ENCODE results near the gene SH3RF1. TPM values are rescaled to one million over a fixed set of nuclear protein-coding genes. Genes with fewer than 3 reads are reported as not detected.

SH3RF1 gene
- total and polyA plus RNA-seq, 2 of the 8 experiments (the other 6 are each of a cell fraction or from before 2014, with no cell fraction given) = 6.9 to 15.1 TPM

GRCh38 chr4:169220447-169220846 lies 50.3 kb downstream of the SH3RF1 start:
- H2BK5ac ChIP-seq (ENCODE audit: low read depth, low read length) = no peak overlapping the region
- no peaks in the 10 kb centered on the region for H3K36me3 ChIP-seq (ENCODE audit: control insufficient read depth in 2 of 4, insufficient read depth in 4 of 4, low read length in 3 of 4)
- no peak overlapping the region for H3K27ac ChIP-seq (ENCODE audit: low read depth, low read length)
- no peak overlapping the region for H4K5ac ChIP-seq (ENCODE audit: insufficient read length, low read depth, low read length)
- H3K14ac ChIP-seq (ENCODE audit: insufficient read length) = no peak overlapping the region
- FAIRE-seq = no peak
- H2AK5ac ChIP-seq (ENCODE audit: low read depth, low read length) = no peak overlapping the region
- no peaks in the 10 kb centered on the region for H3K23me2 ChIP-seq (ENCODE audit: low read depth, low read length)
- CTCF ChIA-PET (ENCODE audit: partially characterized antibody) = interaction anchor here (0.6 to 1.7 kb wide), 3 partner anchors 10 to 91 kb away, joined by 3 to 4 read pairs (median 4); no protein-coding TSS in a partner anchor
- H3K79me2 ChIP-seq (ENCODE audit: control insufficient read depth in 1 of 2, insufficient read depth in 2 of 2, low read length in 2 of 2) = no peaks in the 10 kb centered on the region; a peak in 1 of 4 replicates
- H4K20me1 ChIP-seq (replicated peaks in 1 of 2; ENCODE audit: control insufficient read depth in 1 of 2, insufficient read depth in 2 of 2, low read length in 2 of 2) = no peaks in the 10 kb centered on the region
- no peak overlapping the region for H3K56ac ChIP-seq (replicated peaks; ENCODE audit: insufficient read length, low read depth, low read length)
- H2BK120ac ChIP-seq (replicated peaks; ENCODE audit: low read depth, low read length) = no peak overlapping the region
- no peak overlapping the region for H3K18ac ChIP-seq (ENCODE audit: extremely low read depth, low read length)
- no peak for DNase-seq (ENCODE audit: low read depth in 1 of 2, low spot score in 2 of 2)
- no peaks in the 10 kb centered on the region for H3K27me3 ChIP-seq (replicated peaks in 1 of 4; ENCODE audit: control insufficient read depth in 3 of 4, extremely low read depth in 1 of 4, insufficient read depth in 3 of 4, low read length in 3 of 4)
- no peak overlapping the region for H4K8ac ChIP-seq (ENCODE audit: extremely low read depth, insufficient read depth, low read length)
- peaks cover 2% of the 10 kb centered on the region; the same call in 1 of the 2 replicates for H3K79me1 ChIP-seq (ENCODE audit: low read depth, low read length)
- no peak overlapping the region for H2BK15ac ChIP-seq (ENCODE audit: low read length)
- no peak overlapping the region for H3K4ac ChIP-seq (replicated peaks; ENCODE audit: insufficient read length, low read depth, low read length)
- no peak overlapping the region for H2BK12ac ChIP-seq (ENCODE audit: low read depth, low read length)
- no peak overlapping the region for H3K4me2 ChIP-seq (ENCODE audit: insufficient read depth in 1 of 2, low read depth in 2 of 2, low read length in 2 of 2)
- H3K9ac ChIP-seq (replicated peaks in 1 of 4; ENCODE audit: extremely low read depth in 1 of 4, low read depth in 3 of 4, low read length in 3 of 4) = no peak overlapping the region
- POLR2A ChIA-PET (ENCODE audit: partially characterized antibody) = no interaction called here
- H4K91ac ChIP-seq (replicated peaks; ENCODE audit: insufficient read length, low read length) = no peak overlapping the region
- no peak overlapping the region for H2AFZ ChIP-seq (ENCODE audit: low read length)
- no peaks in the 10 kb centered on the region for H3K9me3 ChIP-seq (ENCODE audit: insufficient read depth in 2 of 2, low read depth in 1 of 2, low read length in 1 of 2)
- WGBS, 2 experiments (ENCODE audit: extremely low coverage in 1 of 2, insufficient coverage in 1 of 2, insufficient read length in 1 of 2, insufficient replicate concordance in 2 of 2, low coverage in 1 of 2, low lambda C conversion rate in 2 of 2, missing lambda C conversion rate in 1 of 2) = 79% methylated on average over 3 of the region's 3 CpGs; no CpG with 5 or more reads in 1 of the 2 experiments
- H3K4me3 ChIP-seq (ENCODE audit: extremely low read depth in 1 of 4, insufficient read depth in 2 of 4, low read depth in 3 of 4, low read length in 4 of 4) = no peak overlapping the region
- no peaks in the 10 kb centered on the region for H3K4me1 ChIP-seq (replicated peaks in 1 of 4; ENCODE audit: control insufficient read depth in 3 of 4, insufficient read depth in 4 of 4, low read length in 3 of 4)
- no peak overlapping the region for H2BK20ac ChIP-seq (ENCODE audit: low read length)
- TF ChIP-seq ASH2L (IDR thresholded peaks at IDR 0.05; ENCODE audit: low read length) = no peak
- TF ChIP-seq CHD2 (IDR thresholded peaks at IDR 0.05; ENCODE audit: low read length) = no peak
- no peak for TF ChIP-seq RNF2 (IDR thresholded peaks at IDR 0.05; ENCODE audit: borderline replicate concordance, low read depth, low read length, missing control alignments, poor library complexity, severe bottlenecking)
- TF ChIP-seq POLR2AphosphoS5 (IDR thresholded peaks at IDR 0.05; ENCODE audit: low read depth, low read length) = no peak
- TF ChIP-seq SP2 (IDR thresholded peaks at IDR 0.05; ENCODE audit: low read length) = no peak
- no peak overlapping the region for H3K23ac ChIP-seq (ENCODE audit: insufficient read length)
